HG03565 (cell line): ENCODE data around the gene ALK.

ENCODE experiments used
- ATAC-seq: cut with Tn5 transposase; IDR thresholded peaks from one replicate; pipeline ENCODE4 v1.9.1; 2021; ENCODE audit warnings: mild to moderate bottlenecking, moderate library complexity; ENCODE audit not compliant: unreplicated experiment

ALK gene

GRCh38 chr2:29345236-29345635 is 576.1 kb downstream of the ALK start:
- no peak for ATAC-seq

- ATAC-seq: no peak
These were observed 577.6 kb downstream of the ALK start for GRCh38 chr2:29343830-29344229.

- ATAC-seq: no peak
These were observed 584.8 kb downstream of the ALK start for GRCh38 chr2:29336341-29337241.

GRCh38 chr2:29335396-29335795 is 586.0 kb downstream of the ALK start:
- ATAC-seq: no peak

DNA sequence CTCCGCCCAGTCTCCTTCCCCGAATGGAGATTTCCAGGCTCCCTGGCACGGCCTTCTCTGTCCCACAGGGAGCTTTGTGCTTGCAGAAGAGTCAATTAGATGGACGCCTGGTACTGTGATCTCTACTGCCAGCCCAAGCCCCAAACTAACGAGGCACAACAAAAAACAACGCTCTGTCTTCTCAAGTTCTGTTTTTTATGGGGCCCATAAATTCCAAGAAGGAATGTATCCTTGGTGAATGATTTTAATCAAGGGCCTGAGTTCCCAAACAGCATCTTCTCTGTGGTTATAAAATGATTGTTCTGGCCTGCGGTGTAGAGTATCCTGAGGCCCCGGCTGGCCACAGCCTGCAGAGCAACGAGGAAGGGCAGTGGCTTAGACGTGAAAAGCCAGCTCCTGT is 586.7 kb downstream of the ALK start:
- no peak for ATAC-seq

DNA sequence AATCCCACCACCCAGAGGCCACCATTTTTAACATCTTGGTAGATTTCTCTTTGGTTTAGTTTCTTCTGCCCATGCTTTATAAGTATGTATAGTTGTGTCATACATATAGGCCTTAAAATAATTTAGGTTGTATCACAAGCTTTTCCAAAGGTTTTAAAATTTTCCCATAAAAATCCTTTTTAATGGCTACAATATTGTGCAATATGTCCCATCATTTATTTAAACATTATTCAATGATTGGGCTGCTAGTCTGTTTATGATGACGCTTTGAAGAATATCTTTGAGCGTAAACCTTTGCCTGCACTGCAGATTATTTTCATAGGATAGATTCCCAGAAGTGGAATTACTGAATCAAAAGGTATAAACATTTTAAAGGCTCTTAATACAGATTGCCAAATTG is 588.8 kb downstream of the ALK start:
- no peak for ATAC-seq

DNA sequence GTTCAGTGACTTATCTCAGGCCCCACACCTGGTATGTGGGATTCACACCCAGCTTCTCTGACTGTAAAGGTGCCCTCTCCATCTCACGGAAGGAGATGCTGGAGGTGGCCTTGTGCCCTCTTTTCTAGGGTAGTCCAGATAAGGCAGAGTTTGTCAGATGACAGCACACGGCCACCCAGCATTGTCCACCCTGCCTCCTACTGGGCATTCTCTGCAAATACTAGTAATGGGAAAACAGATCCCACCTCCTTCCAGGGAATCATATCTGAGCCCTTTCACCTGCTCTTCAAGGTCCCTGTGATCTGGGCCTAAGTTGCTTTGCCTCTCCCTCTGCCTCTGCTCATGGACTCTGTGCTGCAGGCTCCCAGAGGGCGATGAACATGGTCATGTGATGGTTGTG is 591.5 kb downstream of the ALK start:
- ATAC-seq: no peak

GRCh38 chr2:29326926-29327325 is 594.5 kb downstream of the ALK start:
- ATAC-seq: no peak

DNA sequence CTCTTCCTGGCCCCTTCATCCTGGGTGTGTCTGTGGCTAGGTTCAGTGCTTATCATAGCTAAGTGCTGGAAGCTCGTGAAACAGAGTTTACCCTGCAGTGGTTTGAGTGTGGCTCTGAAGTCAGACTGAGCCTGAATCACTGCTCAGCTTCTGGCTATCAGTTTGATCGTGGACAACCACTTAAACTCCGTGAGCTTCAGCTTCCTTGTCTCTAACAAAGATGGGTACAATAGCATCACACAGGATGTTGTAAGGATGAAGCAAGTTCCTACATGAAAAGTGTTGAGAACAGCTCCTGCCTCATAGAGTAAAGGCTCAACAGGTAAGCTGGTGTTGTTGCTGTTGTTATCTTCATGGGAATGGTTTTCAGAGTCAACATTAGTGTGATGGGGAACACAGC is 595.8 kb downstream of the ALK start:
- ATAC-seq: no peak

GRCh38 chr2:29323961-29324360 is 597.4 kb downstream of the ALK start:
- no peak for ATAC-seq

DNA sequence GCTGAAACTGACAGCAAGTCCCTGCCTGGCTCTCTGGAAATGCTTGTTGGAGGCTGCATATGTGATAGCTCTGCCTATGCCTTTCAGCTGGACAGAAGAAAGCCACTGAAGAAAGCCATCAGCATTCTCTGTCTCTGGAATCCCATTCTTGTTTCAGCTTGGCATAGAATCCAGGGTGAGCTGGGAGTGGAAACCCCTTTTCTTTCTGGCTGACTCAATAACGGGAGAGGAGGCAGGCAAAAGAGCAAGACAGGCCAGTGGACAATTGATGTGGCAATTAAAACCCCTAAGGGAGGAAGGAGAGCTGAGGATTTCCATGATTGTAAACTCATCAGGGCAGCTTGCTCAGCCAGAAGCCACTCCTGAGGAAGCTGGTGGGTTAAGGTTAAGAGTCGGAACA is 598.1 kb downstream of the ALK start:
- no peak for ATAC-seq

DNA sequence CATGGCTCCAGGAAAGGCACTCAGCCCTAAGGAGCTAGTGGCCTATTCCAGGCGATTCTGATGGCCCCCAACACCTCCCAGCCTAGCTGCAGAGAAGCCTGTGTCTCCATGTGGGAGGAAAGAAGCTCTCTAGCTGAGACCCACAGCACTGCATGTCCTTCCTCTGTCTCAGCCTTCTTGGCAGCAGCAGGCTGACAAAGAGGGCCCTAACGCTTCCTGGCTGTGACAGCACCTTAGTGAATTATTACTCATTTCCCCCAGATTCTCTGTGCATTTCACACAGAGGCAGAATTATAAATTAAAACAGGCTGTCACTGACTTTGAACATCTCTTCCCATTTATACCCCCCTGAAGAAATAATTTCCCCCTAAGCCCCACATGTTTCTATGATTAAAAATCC is 599.4 kb downstream of the ALK start:
- no peak for ATAC-seq

GRCh38 chr2:29317801-29318485 is 603.4 kb downstream of the ALK start:
- no peak for ATAC-seq

DNA sequence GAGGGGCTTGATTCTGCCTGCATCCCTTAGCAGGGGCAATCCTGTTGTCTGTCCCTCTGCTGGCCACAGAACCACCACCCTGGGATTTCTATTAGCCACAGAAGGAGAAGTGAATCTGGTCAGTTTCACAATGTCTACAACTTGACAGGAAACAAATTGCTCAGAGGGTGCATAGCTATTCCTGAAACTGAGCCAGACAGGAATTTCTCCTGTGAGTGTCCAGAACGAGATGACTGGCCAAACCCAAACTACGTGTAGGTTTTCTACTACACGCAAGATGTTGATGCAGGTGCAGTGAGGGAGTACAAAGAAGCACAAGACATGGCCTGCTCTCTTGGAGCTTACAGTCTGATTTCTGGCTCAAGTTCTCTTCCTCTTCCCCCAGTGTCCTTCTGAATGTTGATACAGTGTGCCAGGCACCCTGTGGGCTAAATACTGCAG is 604.3 kb downstream of the ALK start:
- ATAC-seq: peak; percentile 41

DNA sequence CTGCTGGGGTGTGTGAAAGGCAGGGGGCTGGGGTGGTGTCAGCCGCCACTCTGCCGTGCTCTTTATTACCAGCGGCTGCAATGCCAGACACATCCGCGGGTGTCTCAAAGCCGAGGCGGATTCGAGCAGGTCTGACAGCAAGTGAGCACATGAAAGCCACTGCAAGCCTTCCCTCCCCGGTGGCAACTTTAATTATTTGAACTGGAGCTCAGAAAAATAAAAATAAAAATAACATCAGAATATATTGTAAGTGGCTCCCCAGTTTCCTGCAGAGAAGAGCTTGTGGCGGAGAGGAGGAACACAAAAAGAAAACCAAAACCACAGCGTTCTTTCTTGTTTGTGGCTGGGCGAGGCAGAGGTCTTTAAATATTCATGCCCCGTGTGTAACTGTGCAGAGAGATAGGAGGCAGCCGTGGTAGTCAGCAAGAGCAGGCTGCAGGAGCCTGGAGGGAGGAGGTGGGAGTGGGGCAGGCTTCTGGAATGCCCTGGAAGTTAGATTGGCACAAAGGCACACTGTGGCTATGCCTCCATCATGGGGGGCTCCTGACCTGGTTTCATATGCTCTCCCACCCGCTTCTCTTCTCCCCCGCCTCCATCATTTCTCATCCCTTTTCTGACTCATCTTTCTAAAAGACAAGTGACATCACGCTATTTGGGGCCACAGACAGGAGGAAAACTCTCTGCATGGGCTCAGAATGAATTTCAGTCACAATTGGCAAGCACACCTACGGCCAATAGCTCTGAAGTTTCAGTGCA is 606.4 kb downstream of the ALK start:
- peak; percentile 50 for ATAC-seq

DNA sequence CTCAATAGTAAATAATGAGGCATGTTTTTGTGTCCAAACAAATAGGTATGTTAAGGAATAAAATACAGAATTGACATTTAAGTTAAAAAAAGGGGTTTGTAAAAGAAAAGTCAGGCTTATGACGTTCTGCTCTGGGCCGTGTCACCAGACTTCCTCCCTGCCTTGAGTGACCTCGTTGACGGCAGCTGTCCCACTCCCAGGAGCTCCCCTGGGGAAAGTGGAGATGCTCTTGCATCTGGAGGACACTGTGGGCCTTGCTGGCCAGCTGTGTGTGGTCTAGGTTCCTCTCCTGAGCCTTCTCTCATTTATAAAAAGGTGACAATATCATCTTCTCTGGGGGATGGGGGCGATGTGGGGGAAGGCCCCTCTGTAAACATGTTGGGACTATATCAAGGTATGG is 609.9 kb downstream of the ALK start:
- ATAC-seq: no peak

- no peak for ATAC-seq
These were observed 610.6 kb downstream of the ALK start for GRCh38 chr2:29310650-29311348.

GRCh38 chr2:29309090-29310029 is 612.0 kb downstream of the ALK start:
- ATAC-seq: no peak

- ATAC-seq: no peak
These were observed 613.0 kb downstream of the ALK start for GRCh38 chr2:29308366-29308765.

- no peak for ATAC-seq
These were observed 613.9 kb downstream of the ALK start for GRCh38 chr2:29307519-29307918.
